Measurements from ENCODE around the gene TMEM139.
"Not testable (repeated sequence)": the region's sequence is repeated elsewhere in the genome, so short reads cannot be mapped to it uniquely, and the experiment has no call there.

The TMEM139 gene

DNA sequence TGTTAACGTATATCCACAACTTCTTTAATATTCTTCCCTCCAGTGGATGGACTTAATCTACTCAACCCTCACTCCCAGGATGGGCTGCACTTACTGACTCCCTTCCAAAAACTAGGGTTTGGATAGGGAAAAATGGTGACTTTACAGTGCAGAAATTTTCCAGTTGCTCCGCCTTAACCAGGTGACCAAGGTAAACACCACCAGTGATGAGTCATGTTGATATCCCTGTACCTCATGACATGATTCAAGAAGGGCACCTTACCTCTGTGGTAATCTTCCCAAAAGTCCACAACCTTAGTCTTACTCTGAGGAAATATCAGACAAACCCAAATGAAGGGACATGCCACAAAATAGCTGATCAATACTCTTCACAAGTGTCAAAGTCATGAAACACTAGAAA is 25.0 kb upstream of the TMEM139 start:
- no peak for DNase-seq

DNA sequence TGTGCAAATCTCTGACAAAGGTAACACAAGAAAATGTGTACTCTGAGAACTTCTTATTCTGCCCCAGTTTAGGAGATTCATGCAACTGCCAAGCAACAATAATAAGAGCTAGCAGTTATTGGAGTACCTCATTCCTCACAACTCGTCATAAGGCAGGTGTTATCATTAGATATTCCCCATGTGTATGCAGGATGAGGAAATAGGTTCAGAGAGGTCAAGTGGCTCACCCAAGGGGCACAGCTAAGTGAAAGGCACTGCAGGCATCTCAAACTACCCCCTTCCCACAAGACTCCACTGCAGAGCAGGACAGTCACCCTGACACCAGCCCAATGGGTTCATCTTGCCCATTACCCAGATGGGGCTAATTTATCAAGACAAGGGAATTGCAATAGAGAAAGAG is 22.9 kb upstream of the TMEM139 start:
- DNase-seq, result no peak

- DNase-seq, result peak; percentile 47
Observed at GRCh38 chr7:143263266-143264195, 21.2 kb upstream of the TMEM139 start, which contains the start of gene GSTK1. GSTK1 (plus strand) TSS chr7:143263441; CDS start chr7:143263514, 73 bp downstream.

GRCh38 chr7:143264196-143264568 is 20.6 kb upstream of the TMEM139 start:
- not testable (repeated sequence) for DNase-seq

DNA sequence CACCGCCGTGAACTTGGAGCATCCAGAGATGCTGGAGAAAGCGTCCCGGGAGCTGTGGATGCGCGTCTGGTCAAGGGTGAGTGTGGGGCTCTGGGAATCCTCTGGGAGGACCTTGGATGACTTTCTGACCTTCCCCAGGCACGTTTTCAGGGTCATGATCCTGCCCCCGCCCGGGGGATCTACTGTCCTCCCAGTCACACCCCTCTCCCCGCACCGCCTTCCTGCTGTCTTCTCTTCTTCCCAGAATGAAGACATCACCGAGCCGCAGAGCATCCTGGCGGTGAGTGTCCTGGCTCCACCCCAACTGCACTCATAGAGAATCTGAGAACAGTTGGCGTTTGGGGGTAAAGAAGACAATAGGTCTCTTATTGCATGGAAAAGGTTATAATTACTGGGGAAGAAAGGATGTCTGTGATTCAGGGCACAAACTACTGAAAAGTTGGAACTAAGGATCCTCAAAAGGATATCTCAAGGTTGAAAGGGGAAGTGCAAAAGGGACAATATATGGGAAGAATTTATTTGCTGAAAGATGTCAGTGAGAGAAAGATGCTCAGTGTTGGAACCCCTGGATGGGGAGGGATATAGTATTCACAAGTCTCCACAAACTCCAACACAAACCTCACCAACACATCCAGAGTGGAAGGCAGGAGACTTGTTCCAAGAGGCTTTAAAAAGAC is 19.6 kb upstream of the TMEM139 start:
- DNase-seq, result no peak

GRCh38 chr7:143269251-143269650 is 15.5 kb upstream of the TMEM139 start:
- no peak for DNase-seq

DNA sequence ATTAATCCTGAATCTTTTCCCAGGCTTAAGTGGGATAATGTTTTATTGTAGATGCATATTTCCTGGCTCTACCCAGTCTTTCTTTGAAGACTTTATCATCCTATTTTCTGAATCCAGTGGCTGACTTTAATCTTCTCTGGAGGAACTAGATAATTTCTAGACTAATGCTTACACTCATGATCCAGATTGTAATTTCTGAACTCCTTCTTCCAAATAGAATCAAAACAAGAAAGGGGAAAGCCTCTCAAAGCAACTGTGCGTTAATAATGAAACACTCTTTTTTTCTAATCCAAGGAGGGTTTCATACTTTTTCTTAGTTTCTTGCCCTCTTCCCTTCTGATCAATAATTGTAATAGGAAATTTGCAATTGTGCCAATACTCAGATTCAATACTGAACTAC is 13.5 kb upstream of the TMEM139 start:
- DNase-seq, result no peak

- DNase-seq, result no peak
Observed at GRCh38 chr7:143272871-143273270, 11.9 kb upstream of the TMEM139 start.

DNA sequence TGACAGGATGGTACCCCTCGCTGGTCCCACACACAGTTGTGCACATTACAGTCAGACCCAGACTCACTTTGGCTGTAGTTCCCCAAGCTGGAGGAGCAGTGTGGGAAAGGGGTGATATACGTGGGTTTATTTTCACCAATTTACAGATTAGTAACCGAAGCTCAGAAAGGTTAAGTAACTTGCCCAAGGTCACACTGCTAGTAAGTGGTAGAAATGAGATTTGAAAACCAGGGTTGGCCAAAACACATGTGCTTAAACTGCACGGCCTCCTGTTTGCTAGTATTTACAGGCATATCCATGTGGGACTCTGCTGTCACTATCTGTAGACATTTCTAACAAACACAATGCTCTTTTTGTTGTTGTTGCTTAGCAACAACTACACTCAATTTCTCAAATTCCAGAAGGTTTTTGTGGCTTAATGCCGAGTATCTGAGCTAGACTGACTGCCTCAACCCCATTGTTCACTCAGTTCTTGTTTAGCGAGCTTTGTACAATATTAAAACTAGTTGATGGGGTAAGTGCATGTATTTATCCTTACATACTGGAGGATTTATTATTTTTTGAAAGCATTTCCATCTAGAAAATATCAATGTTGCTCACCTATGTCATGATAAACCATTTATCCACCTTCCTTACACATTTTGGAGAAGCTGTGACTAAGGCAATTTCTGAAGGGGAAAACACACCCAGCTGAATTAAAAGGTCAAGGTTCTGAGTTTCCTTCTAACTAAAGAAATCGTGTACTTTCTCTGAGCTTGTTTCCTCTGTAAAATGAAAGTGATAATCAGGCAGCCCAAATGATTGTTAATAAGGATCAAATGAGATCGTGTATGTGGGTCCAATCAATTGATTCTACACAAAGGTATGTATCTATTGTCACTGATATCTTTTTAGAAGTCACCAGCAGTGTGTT is 5.3 kb upstream of the TMEM139 start:
- DNase-seq, result no peak

DNA sequence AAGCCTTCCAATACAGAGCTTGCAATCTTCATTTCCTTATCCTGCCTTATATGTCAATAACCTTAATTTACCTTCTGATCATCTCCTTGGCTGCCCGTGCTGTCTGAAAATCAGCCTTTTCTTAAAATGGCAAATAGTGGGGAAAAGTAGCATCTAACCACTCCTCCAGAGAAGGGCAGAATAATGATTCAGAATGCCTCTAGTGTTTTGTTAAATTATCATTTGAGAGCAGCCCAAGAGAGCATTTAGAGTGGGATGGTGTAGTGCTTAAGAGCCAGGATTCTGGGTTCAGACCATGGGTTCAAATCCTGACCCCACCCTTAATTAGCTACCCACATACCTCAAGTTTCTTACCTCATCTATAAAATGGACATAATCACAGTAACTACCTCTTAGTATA is 4.6 kb upstream of the TMEM139 start:
- no peak for DNase-seq

- no peak for DNase-seq
Observed at GRCh38 chr7:143280566-143280965, 4.2 kb upstream of the TMEM139 start.

- DNase-seq, result no peak
Observed at GRCh38 chr7:143281529-143281928, 3.2 kb upstream of the TMEM139 start.

- no peak for DNase-seq
Observed at GRCh38 chr7:143282124-143282523, 2.6 kb upstream of the TMEM139 start.

- no peak for DNase-seq
Observed at GRCh38 chr7:143283381-143283780, 1.4 kb upstream of the TMEM139 start.

GRCh38 chr7:143285470-143285778 is 666 bp downstream of the TMEM139 start:
- no peak for DNase-seq

DNA sequence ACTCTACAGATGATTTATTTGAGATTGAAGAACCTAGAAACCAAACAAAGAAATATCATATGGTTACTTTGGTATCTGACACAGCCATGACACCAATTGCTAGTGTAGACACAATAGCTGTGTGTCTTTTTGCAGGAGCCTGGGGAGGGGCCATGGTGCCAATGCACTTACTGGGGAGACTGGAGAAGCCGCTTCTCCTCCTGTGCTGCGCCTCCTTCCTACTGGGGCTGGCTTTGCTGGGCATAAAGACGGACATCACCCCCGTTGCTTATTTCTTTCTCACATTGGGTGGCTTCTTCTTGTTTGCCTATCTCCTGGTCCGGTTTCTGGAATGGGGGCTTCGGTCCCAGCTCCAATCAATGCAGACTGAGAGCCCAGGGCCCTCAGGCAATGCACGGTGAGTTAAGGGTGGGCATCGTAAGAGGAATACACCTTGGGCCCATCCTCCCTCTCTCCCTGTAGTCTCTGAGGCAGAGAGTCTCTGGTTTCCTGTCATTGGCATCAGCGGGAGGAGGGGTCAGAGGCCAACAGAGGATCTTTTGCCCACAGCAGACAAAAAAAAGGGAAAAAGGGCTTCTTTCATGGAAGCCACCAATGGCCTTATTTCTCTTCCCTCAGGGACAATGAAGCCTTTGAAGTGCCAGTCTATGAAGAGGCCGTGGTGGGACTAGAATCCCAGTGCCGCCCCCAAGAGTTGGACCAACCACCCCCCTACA is 1.2 kb downstream of the TMEM139 start:
- DNase-seq, result no peak

- no peak for DNase-seq
Observed at GRCh38 chr7:143286522-143286890, 1.7 kb downstream of the TMEM139 start.

DNA sequence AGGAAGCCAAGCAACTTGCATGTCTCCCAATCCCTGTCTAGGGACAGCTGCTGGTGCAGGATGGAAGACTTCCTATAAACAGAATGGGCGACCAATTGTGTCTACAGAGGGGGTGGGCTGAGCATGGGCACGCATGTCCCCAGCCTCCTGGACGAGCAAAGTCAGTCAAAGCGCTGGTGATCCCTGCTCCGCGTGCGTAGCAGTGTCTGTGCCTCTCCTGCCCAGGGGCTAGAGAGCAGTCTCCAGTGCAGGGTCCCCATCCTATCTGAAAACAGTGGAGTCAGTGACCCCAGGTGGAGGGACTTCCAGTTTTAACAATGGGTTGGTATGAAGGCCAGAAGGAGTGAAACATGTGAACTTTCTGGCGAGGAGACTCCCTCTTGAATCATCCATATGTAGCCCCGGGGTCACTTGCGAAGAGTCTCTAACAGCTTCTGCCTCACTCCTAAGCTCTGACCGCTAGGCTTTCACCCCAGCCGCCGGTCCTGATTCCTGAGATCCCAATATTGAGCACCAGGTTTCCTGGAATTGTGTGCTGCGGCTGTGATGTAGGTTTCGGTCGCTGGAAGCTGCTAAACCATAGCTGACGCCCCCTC is 2.7 kb downstream of the TMEM139 start:
- no peak for DNase-seq

DNA sequence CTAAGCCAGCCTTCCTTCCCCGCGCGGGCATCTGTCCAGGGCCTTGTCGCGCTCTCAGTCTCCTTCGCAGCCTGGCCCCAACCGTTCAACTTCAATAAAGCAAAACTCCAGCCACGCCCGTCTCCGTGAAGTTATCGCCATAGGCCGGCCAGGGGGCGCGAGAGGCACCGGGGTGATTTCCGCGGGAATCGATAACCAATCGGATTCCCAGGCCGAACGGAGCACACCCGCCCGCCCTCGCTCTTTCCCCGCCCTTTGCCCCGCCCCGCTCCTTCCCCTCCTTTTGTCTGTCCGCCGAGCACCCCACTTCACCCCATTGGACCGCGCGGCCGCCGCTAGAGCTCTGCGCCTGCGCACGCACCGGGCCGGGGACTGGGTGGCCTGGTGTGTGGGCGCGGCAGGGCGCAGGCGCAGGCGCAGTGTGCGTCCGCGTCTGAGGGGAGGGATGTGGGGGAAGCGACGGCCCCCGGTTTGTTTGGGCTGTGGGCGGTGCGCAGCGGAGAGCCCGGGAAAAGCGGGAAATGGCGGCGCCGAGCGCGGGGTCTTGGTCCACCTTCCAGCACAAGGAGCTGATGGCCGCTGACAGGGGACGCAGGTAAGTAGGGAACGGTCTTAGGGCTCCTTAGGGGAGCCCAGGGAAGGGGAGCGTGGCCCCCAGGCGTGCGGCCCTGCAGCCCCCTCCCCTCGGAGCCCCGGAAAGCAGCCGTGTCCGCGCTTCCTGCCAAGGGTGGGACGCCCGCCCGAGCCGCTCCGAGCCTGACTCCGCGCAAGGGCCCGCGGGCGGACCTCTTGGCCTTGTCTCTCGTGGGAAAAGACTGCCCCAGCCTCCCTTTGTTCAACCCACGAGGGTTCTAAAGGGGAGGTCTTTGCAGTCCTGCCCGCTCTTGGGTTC is 3.4 kb downstream of the TMEM139 start, which contains the start of gene CASP2:
Gene CASP2 (plus strand): TSS at position 417 of the 892 bp plus-strand sequence. CDS start 105 bp downstream, at position 522.
- peak; percentile 64 for DNase-seq

DNA sequence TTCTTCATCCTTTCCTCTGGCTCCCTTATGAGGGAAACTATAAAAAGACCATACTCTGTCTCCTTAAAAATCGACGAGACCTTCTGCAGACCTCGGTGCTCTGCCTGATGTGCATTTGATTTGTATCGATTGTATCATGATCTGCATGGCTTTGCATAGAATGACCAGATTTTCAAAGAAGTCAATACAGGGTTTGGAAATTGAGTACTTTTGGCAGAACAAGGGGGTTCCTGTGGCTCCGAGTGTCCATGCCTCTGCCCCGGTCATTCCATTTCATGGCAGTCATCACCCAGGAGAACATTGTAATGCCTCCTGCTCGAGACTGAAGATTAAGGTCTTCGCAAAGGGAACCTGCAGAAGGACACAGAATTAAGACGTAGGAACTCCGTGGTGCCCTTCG is 4.1 kb downstream of the TMEM139 start:
- no peak for DNase-seq

GRCh38 chr7:143289421-143289820 is 4.7 kb downstream of the TMEM139 start:
- no peak for DNase-seq
